Esophagus squamous epithelium (tissue), 5 donors: ENCODE measurements around the gene OBSCN. TPM values are rescaled to one million over a fixed set of nuclear protein-coding genes. Genes with fewer than 3 reads are reported as not detected.

Experiments used
- DNase-seq: peaks from one replicate; lab custom pipeline; 2025; lab: John Stamatoyannopoulos, UW
- H3K27ac ChIP-seq, 4 donors: fragments of 200-600 bp; sonication (generic); one replicate each; pipeline ENCODE4 v1.5.1; 2016 to 2019; ENCODE audit warnings: mild to moderate bottlenecking in 1 of 4
- H3K27me3 ChIP-seq, 4 donors: fragments of 200-600 bp; sonication (generic); 1 replicate in 3 of 4; 2 replicates in 1 of 4; pipeline versions ENCODE4 v1.5.1 to v1.6.0; 2017 to 2021; ENCODE audit warnings: antibody characterized with exemption in 1 of 4
- H3K36me3 ChIP-seq, 3 donors: fragments of 200-600 bp; sonication (generic); one replicate each; pipeline ENCODE4 v1.5.1; 2016 to 2019
- H3K4me1 ChIP-seq, 3 donors: fragments of 200-600 bp; sonication (generic); one replicate each; pipeline ENCODE4 v1.5.1; 2017 to 2019
- H3K4me3 ChIP-seq, 4 donors: fragments of 200-600 bp; sonication (generic); 1 replicate in 3 of 4; 2 replicates in 1 of 4; pipeline ENCODE4 v1.5.1; 2016 to 2019; ENCODE audit warnings: mild to moderate bottlenecking in 2 of 4, moderate library complexity in 1 of 4
- H3K9me3 ChIP-seq, 3 donors: fragments of 200-600 bp; sonication (generic); one replicate each; pipeline ENCODE4 v1.5.1; 2016 to 2019
- CTCF ChIP-seq, 6 experiments: fragments of 450-650 bp in 4 of 6; fragments of 200-600 bp in 2 of 6; sonication (generic) in 2 of 6; IDR thresholded peaks; one replicate each; pipeline ENCODE4 v1.5.1; 2016 to 2019; ENCODE audit warnings: antibody characterized with exemption in 6 of 6, mild to moderate bottlenecking in 4 of 6, moderate library complexity in 4 of 6
- POLR2A ChIP-seq, 4 donors: fragments of 450-650 bp; IDR thresholded peaks; one replicate each; pipeline ENCODE4 v1.6.1; 2017; ENCODE audit warnings: antibody characterized with exemption in 4 of 4, mild to moderate bottlenecking in 4 of 4, moderate library complexity in 3 of 4
- WGBS, 2 donors: methylation state at CpG; one replicate each; pipeline ENCODE4 v1.1.5; 2018; 5-methylcytosine and 5-hydroxymethylcytosine counted together
- intact Hi-C: fragments of 100-400 bp; cut with DNase I; formaldehyde crosslinking; loops from one replicate; pipeline ENCODE4 v1.15.0; 2022
- total RNA-seq, 4 donors: library from RNA; depleted of rRNA; stranded (reverse); fragments of >200 nt; gene quantifications; one replicate each; pipeline ENCODE4 v1.1.0, GENCODE V29; 2016
- donor health status: DM: yes; HTN: yes; CAD: no.

The OBSCN gene
- total RNA-seq, 4 donors from 2014 or later = 4.0 to 53.2 (median 13.8) TPM

- Histone ChIP-seq H3K4me3 (no peak overlapping the region), H3K4me1 (no peaks in the 10 kb centered on the region)
- intact Hi-C loops = no loop called here
Observed at GRCh38 chr1:228312136-228312764, 104.4 kb downstream of the OBSCN start.

GRCh38 chr1:228313536-228314277, 105.9 kb downstream of the OBSCN start:
- H3K27me3 ChIP-seq = peaks cover 0 to 10% (median 0%) of the 10 kb centered on the region in 4 donors
- WGBS, 2 donors = 96 to 98% methylated on average over 11 to 17 of the region's 25 CpGs
- H3K27ac ChIP-seq = no peak overlapping the region
- no peak for DNase-seq
- H3K9me3 ChIP-seq = peaks cover 0 to 14% (median 9%) of the 10 kb centered on the region in 3 donors
- intact Hi-C loops = no loop called here
- TF ChIP-seq POLR2A (IDR thresholded peaks at IDR 0.05) (no peak), CTCF (IDR thresholded peaks at IDR 0.05) (no peak)
- peaks cover 0 to 43% (median 0%) of the 10 kb centered on the region in 3 donors for H3K36me3 ChIP-seq
- H3K4me1 ChIP-seq = no peaks in the 10 kb centered on the region
- no peak overlapping the region for H3K4me3 ChIP-seq

More at GRCh38 chr1:228312136-228312764, 104.4 kb downstream of the OBSCN start:
- no peak for DNase-seq
- H3K9me3 ChIP-seq = peaks cover 0 to 14% (median 9%) of the 10 kb centered on the region in 3 donors
- 100% methylated on average over 2 to 3 of the region's 6 CpGs for WGBS, 2 donors
- no peak overlapping the region for H3K27ac ChIP-seq
- H3K36me3 ChIP-seq = peaks cover 0 to 29% (median 0%) of the 10 kb centered on the region in 3 donors
- H3K27me3 ChIP-seq = peaks cover 0 to 10% (median 0%) of the 10 kb centered on the region in 4 donors
- no peak for TF ChIP-seq POLR2A (IDR thresholded peaks at IDR 0.05)
- no peak for TF ChIP-seq CTCF (IDR thresholded peaks at IDR 0.05)

- no peaks in the 10 kb centered on the region for H3K4me1 ChIP-seq
- H3K36me3 ChIP-seq = peaks cover 0 to 49% (median 0%) of the 10 kb centered on the region in 3 donors
- H3K27ac ChIP-seq = no peak overlapping the region
- H3K27me3 ChIP-seq = peaks cover 0 to 6% (median 0%) of the 10 kb centered on the region in 4 donors
- WGBS, 2 donors = 73 to 76% methylated on average over 2 to 3 of the region's 3 CpGs
- no peak for TF ChIP-seq CTCF (IDR thresholded peaks at IDR 0.05)
- TF ChIP-seq POLR2A (IDR thresholded peaks at IDR 0.05) = no peak
- intact Hi-C loops = no loop called here
- DNase-seq = no peak
- no peak overlapping the region for H3K4me3 ChIP-seq
- peaks cover 0 to 14% (median 9%) of the 10 kb centered on the region in 3 donors for H3K9me3 ChIP-seq
Observed at GRCh38 chr1:228314315-228314657, 106.4 kb downstream of the OBSCN start.

- Histone ChIP-seq H3K4me1 (no peaks in the 10 kb centered on the region), H3K27ac (no peak overlapping the region), H3K36me3 (peaks cover 0 to 55% (median 0%) of the 10 kb centered on the region in 3 donors), H3K9me3 (peaks cover 0 to 14% (median 9%) of the 10 kb centered on the region in 3 donors), H3K4me3 (no peak overlapping the region), H3K27me3 (peaks cover 0 to 6% (median 0%) of the 10 kb centered on the region in 4 donors)
- TF ChIP-seq POLR2A (IDR thresholded peaks at IDR 0.05) = no peak
- no peak for TF ChIP-seq CTCF (IDR thresholded peaks at IDR 0.05)
- 80 to 86% methylated on average over 5 to 9 of the region's 31 CpGs for WGBS, 2 donors
- no peak for DNase-seq
- intact Hi-C loops = no loop called here
Observed at GRCh38 chr1:228314658-228315483, 107.0 kb downstream of the OBSCN start.
